HG03103 (cell line): ENCODE results near the gene PPP1R36.
A peak's percentile ranks its signal among the peaks of the same experiment; 100 is the strongest.
"Not testable (repeated sequence)": the region's sequence is repeated elsewhere in the genome, so short reads cannot be mapped to it uniquely, and the experiment has no call there.

ENCODE experiments used
- ATAC-seq: cut with Tn5 transposase; IDR thresholded peaks from one replicate; pipeline ENCODE4 v1.9.1; 2021; ENCODE audit warnings: low read depth; ENCODE audit not compliant: unreplicated experiment

PPP1R36 gene

DNA sequence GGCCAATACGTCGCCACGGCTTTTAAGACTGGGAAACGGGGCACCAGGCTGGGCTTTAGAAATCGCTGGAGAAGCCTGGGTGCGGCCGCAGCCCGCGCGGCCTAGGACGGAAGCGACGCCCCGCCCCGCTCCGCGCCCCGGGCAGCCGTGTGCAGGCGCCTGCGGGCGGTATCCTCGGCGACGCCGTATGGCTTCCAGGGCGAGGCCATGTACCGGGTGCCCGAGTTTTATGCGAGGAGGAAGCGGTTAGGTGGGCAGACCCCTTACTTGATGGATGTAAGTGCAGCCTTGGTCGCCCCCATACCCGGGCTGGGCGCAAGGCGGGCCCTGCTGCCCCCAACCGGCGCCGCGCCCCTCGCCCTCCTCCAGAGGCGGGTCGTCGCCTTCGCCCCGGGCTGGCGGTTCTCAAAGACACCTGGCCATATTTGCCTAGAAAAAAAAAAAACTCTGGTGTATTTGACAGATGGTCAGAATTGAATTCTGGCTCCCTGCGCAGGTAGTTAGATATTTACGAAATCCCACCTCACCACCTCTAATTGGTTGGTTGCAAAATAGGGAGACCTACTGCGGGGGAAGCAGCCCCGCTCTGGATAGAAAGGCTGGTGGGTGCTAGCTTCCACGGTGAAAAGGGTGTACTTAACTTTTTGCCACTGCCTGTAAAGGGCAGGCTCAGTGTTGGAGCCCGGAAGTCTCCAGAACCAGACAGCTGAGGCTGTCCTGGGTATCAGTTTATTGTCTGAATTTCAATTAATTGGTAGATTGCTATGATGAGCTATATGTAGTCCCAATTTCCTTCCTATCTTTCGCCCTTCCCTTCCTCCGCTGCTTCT, at the start of gene PPP1R36:
Gene PPP1R36 (plus strand): TSS at position 171 of the 830 bp plus-strand sequence. CDS start 37 bp downstream, at position 208.
- no peak for ATAC-seq

- ATAC-seq = no peak
Measured at GRCh38 chr14:64500088-64500487, 49.7 kb upstream of the PPP1R36 start.

GRCh38 chr14:64501411-64502171, 48.2 kb upstream of the PPP1R36 start:
- ATAC-seq = no peak

DNA sequence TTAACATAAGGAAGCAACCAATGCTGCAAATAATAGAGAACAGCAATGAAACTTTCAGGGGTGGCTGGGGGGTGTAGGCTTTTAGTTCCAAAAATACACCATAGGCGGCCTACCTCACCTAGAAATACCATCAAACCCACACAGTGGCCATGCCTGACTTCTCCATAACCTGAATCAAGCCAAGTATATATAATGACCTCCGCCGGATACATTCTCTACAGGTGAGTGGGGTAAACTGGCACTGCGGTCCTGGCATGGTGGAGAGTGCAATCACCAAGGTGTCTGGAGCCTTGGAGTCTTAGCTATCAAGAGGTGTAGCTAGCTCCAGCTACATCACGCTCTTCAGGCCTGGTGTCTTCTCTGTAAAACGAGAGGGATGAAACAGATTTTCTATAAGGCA, 47.3 kb upstream of the PPP1R36 start:
- no peak for ATAC-seq

DNA sequence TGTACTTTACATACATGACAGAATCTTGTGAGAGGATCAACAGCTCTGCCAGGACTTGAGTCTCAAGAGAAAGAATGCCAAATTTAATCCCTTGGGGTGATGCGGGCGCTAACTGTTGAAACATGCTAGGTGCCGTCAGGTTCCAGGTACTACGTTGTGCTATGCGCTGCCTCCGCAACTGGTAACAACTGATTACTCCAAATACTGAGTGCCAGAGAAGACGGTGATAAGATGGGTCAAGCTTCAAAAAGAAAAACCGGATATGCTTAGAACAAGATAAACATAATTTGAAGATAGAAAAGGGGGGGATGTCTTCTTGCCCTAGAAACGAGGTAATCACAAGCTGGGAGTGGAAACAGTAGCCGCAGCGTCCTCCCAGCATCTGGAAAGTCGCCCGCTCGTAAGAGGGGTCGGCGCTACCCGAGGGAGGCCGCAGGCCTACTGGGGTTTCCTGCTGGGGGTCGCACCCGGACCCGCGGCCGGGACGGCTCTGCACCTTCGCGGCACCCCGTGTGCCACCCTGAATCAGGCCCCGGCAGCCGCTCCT, 46.8 kb upstream of the PPP1R36 start:
- ATAC-seq = peak; percentile 1

DNA sequence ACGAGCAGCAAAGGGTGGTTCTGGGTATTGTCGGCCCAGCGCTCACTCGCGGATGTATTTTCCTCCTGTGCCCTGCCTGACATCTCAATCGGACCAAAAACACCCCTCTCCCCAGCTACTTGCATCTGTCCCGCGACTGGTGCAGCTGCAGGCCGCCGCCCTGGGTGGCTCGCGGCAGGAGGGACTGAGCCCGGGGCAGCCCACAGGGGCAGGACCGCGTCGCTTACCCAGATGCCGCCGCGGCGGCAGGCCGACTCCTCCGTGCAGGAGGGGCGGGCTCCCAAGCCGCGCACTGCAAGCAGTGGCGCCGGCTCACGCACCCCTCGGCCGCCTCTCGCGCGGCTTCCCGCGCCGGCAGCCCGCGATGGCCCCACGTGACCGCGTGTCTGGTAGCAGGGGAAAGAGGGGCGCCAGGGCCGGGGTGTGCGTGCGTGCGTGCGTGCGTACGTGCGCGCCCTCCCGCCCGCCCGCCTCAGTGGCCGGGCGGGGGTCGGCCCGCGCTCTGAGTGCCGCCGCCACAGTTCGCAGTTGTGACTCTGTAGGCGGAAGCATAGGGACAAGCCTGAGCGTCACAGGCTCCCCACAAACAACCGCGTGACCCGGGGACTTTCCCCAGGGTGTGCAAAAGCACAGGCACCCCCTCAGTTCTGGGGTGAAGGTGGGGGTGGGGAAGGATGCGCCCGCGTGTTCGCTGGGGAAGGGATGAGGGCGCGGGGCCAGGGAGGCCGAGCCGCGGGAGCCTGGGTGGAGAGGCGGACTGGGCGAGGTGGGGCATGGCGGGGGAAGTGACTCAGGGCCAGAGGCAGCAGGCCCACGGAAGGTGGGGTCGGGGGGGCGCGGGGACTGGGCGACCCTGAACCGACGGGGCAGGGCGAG, 46.1 kb upstream of the PPP1R36 start, which contains the start of gene ZBTB25:
Gene ZBTB25 (minus strand): TSS at position 405 of the 876 bp plus-strand sequence. CDS start 13,305 bp downstream, outside the sequence.
- ATAC-seq = peak; percentile 52

- ATAC-seq = no peak
Measured at GRCh38 chr14:64504310-64504896, 45.4 kb upstream of the PPP1R36 start, which contains the start of gene ZBTB1. TSS of gene ZBTB1 (plus strand) at chr14:64504770. CDS start at chr14:64521505, 16,735 bp downstream.

- peak; percentile 31 for ATAC-seq
Measured at GRCh38 chr14:64504897-64505794, 44.6 kb upstream of the PPP1R36 start.

GRCh38 chr14:64506721-64507120, 43.0 kb upstream of the PPP1R36 start:
- ATAC-seq = no peak

DNA sequence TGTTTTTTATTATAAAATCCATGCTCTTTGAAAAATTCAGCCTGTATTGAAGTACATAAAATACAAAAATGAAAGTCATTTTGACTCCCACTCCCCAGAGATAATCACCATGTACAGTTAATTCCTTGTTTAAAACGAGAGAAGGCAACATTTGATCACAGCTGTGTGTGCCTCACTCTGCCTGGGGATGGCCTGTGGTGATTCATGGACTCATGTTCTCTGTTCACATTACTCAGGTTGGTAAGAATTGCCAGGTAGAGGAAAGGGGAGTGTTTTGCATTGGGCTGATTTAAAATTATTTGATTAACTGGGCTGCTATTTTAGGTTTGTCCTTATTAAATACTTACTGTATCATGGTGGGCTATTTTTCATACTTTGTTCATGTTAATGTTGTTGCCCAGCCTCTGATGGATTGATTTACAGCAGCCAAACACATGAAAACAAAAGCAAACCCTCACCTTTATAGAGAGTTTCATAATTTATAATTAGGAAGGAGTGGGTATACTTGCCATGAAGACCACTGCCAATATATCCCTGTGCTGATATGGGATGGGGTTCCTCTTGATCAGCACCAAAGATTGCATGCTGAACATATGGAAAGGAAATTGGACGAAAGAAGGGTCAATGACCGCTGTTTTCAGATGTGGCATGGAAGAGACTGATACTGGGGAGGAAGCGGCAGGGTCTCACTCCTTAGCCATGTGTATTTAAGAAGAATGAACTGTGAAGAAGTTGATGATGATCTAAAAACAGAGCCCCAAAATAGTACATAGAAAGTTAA, 42.2 kb upstream of the PPP1R36 start:
- ATAC-seq = no peak

DNA sequence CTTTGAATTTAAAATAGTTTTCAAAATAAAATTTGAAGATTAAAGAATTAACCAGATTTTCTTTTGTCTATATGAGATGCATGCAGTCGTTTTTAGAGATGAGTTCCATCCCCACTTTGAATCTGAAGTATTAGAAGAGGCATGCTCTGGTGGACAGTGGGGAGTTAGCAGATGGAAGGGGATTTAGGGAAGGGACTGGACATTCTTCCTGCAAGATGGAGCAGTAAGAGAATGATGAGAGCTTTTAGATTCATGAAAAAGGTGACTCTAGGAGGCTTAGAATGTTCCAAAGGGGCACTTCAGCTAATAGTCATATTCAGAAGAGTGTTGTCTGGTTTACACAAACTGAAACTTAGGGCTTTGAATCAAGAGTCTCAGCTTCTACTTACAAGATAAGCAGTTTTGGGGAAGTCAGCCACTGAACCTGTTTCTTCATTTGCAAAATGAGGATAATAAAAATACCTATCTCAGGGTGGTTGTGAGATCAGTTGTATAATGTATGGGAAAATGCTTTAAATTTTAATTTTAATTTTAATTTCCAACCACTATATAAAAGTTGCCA, 41.5 kb upstream of the PPP1R36 start:
- ATAC-seq = no peak

DNA sequence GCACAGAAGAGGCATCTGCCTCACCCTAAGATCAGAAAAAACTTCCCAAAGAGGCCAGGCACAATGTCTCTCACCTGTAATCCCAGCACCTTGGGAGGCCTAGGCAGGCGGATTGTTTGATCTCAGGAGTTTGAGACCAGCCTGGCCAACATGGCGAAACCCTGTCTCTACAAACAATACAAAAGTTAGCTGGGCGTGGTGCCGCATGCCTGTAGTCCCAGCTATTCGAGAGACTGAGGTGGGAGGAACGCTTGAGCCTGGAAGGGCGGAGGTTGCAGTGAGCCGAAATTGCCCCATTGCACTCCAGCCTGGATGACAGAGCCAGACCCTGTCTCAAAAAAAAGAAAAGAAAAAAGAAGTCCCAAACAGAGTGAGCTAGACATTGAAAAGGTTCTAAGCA, 40.7 kb upstream of the PPP1R36 start:
- no peak for ATAC-seq

DNA sequence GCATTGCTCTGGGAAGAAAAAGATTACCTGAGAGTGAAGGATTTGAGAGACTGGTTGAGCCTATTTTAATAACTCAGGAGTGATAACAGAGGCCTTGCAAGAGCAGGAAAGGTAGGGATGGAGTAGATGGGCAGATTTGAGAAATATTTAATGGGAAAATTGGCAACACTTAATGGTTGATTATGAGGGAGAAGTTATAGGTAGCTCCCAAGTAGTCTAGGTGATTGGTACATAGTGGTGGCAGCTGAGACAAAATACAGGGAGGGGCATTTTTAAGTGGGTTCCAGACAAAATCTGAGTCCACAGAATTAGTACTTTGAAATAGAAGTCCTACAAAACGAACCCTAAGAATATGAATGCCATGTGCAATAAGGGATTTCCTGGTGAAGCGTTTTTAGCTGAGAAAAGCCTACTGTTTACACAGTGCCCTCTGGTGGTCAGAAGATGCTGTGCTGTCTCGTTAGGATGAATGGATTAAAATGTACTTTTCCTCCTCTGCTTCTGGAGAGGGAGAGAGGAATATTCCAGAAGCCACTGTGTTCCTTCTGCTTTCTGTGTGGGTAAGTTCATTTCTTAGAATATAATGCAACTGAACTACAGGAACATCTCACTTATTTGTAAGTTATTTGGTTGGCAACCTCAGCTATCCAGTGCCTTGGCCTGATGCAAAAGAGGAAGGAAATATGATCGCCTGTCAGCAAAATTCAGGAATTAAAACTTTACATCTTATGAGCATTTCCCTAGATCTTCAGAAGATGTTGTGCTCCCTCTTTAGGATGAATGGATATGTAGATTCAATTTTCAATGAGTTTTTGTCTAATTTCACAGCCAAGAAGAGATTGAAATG, 38.7 kb upstream of the PPP1R36 start:
- ATAC-seq = no peak

GRCh38 chr14:64513271-64513670, 36.5 kb upstream of the PPP1R36 start:
- ATAC-seq = no peak

DNA sequence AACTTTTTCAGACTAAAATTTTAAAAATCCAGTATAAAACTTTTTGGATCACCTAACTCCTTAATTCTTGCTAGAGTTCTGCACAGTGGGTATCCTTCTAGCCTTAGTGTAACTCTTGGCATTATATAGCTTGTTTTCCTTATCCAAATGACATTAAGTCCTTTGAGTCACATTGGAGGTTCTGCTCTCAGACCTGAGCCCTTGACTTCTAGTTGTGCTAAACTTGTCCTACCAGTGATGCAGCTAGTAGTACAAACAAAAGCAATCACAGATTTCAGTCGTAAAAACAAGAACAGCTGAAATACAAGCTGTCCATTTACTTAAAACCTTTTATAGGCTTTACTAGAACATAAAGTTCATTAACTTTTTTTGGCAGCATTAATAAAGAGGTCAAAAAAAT, 34.7 kb upstream of the PPP1R36 start:
- no peak for ATAC-seq

DNA sequence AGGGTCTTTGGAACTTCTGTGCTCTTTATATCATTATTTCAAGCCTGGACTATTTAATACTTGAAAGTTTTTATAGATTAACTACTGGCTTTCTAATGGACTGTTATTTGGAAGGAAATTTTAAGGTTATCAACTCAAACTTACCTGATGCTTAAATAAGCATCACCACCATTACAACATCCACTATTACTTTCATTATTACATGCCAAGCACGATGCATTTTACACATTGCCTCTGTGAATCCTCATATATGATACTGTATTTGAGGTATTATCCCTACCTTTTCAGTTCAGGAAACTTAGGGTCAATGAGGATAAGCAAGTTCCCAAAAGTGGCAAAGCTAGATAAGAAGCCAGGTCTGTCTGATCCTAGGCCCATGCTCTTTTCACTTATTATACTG, 32.8 kb upstream of the PPP1R36 start:
- no peak for ATAC-seq

GRCh38 chr14:64517667-64518066, 32.1 kb upstream of the PPP1R36 start:
- ATAC-seq = not testable (repeated sequence)
